A673 (cell line): ENCODE results near the gene SPANXN5. TPM values are rescaled to one million over a fixed set of nuclear protein-coding genes. Genes with fewer than 3 reads are reported as not detected.

Source experiments
- BruUV-seq: library from RNA; stranded (reverse); fragments of 400-500 nt; replicated peaks from 2 replicates; lab custom pipeline; 2021; lab: Mats Ljungman, UMichigan
- CTCF ChIA-PET: fragments of 300-600 bp; sonication (Branson Sonifier 250); formaldehyde crosslinking; loops from one replicate; lab custom pipeline; 2022; ENCODE audit warnings: antibody characterized with exemption; lab: Charles Lee
- POLR2A ChIA-PET: fragments of 300-600 bp; sonication (Branson Sonifier 250); formaldehyde crosslinking; loops from one replicate; lab custom pipeline; 2022; ENCODE audit warnings: antibody characterized with exemption; ENCODE audit not compliant: low non-redundant PET; lab: Charles Lee
- DNase-seq: peaks from one replicate; pipeline ENCODE4 v3.0.0-alpha.2; 2015; ENCODE audit warnings: low spot score
- H3K27ac ChIP-seq: fragments of 200-600 bp; sonication (generic); 2 replicates; pipeline ENCODE4 v1.5.1; 2016; ENCODE audit warnings: mixed run types, low read depth, mild to moderate bottlenecking, mixed read lengths, antibody characterized with exemption, low read length; ENCODE audit not compliant: poor library complexity, severe bottlenecking
- H3K27me3 ChIP-seq: fragments of 200-600 bp; sonication (generic); replicated peaks from 2 replicates; pipeline ENCODE4 v1.6.1; 2017; ENCODE audit warnings: mixed run types, low read depth, mild to moderate bottlenecking, mixed read lengths, antibody characterized with exemption, low read length; ENCODE audit not compliant: insufficient read depth, poor library complexity
- H3K36me3 ChIP-seq: fragments of 200-600 bp; sonication (generic); 2 replicates; pipeline ENCODE4 v1.6.1; 2016; ENCODE audit warnings: mixed run types, mild to moderate bottlenecking, mixed read lengths, antibody characterized with exemption, low read length; ENCODE audit not compliant: insufficient read depth, poor library complexity, severe bottlenecking
- H3K4me1 ChIP-seq: fragments of 200-600 bp; sonication (generic); 2 replicates; pipeline ENCODE4 v1.6.1; 2017; ENCODE audit warnings: mixed run types, mild to moderate bottlenecking, mixed read lengths, antibody characterized with exemption, low read length; ENCODE audit not compliant: insufficient read depth, poor library complexity, severe bottlenecking
- H3K4me3 ChIP-seq: fragments of 200-600 bp; sonication (generic); 2 replicates; pipeline ENCODE4 v1.5.1; 2016; ENCODE audit warnings: low read depth, mixed run types, mild to moderate bottlenecking, mixed read lengths, low read length; ENCODE audit not compliant: poor library complexity, severe bottlenecking
- H3K9me3 ChIP-seq: fragments of 200-600 bp; sonication (generic); 2 replicates; pipeline ENCODE4 v1.6.1; 2016; ENCODE audit warnings: mixed run types, low read depth, mild to moderate bottlenecking, mixed read lengths, antibody characterized with exemption, low read length; ENCODE audit not compliant: poor library complexity, severe bottlenecking
- CTCF ChIP-seq: fragments of 300-800, 200-600 bp; sonication (generic); conservative IDR thresholded peaks from 2 replicates; pipeline ENCODE4 v1.5.1; 2017; ENCODE audit warnings: low read depth, mild to moderate bottlenecking, antibody characterized with exemption, low read length, moderate library complexity, mixed read lengths
- EZH2 ChIP-seq: fragments of 200-600 bp; sonication (generic); IDR thresholded peaks from 2 replicates; pipeline ENCODE4 v1.6.1; 2017; ENCODE audit warnings: borderline replicate concordance, low read depth, mild to moderate bottlenecking, mixed read lengths, antibody characterized with exemption, low read length; ENCODE audit not compliant: poor library complexity, severe bottlenecking
- intact Hi-C: fragments of 100-400 bp; cut with micrococcal nuclease; formaldehyde crosslinking; loops from one replicate; pipeline ENCODE4 v1.10.0; 2022; ENCODE audit not compliant: unreplicated experiment
- total RNA-seq: library from RNA; stranded (reverse); gene quantifications from 2 replicates; pipeline ENCODE4 v1.2.3, GENCODE V29; 2021

SPANXN5 gene
- total RNA-seq, 1 experiment from 2014 or later = not detected

- intact Hi-C loops = no loop called here
- Histone ChIP-seq H3K4me3 (no peak overlapping the region), H3K27ac (no peak overlapping the region), H3K36me3 (no peaks in the 10 kb centered on the region), H3K9me3 (no peaks in the 10 kb centered on the region), H3K4me1 (no peaks in the 10 kb centered on the region), H3K27me3 (peaks cover 16% of the 10 kb centered on the region)
- no peak for TF ChIP-seq EZH2
- no peak for TF ChIP-seq CTCF
- no TSS peak for BruUV-seq
- POLR2A ChIA-PET = no interaction called here
- CTCF ChIA-PET = no interaction called here
- no peak for DNase-seq
Observed at GRCh38 chrX:52824608-52825007, 27.4 kb upstream of the SPANXN5 start.

GRCh38 chrX:52821079-52821760, 24.0 kb upstream of the SPANXN5 start:
- no peak for DNase-seq
- ChIA-PET CTCF (no interaction called here), POLR2A (no interaction called here)
- Histone ChIP-seq H3K27ac (no peak overlapping the region), H3K27me3 (peaks cover 34% of the 10 kb centered on the region), H3K4me1 (no peaks in the 10 kb centered on the region), H3K36me3 (no peaks in the 10 kb centered on the region), H3K9me3 (no peaks in the 10 kb centered on the region), H3K4me3 (no peak overlapping the region)
- no peak for TF ChIP-seq EZH2
- TF ChIP-seq CTCF = no peak
- no TSS peak for BruUV-seq
- intact Hi-C loops = no loop called here

- BruUV-seq = no TSS peak
- Histone ChIP-seq H3K36me3 (no peaks in the 10 kb centered on the region), H3K4me3 (no peak overlapping the region), H3K27me3 (peaks cover 36% of the 10 kb centered on the region), H3K4me1 (no peaks in the 10 kb centered on the region), H3K9me3 (no peaks in the 10 kb centered on the region), H3K27ac (no peak overlapping the region)
- ChIA-PET POLR2A (no interaction called here), CTCF (no interaction called here)
- TF ChIP-seq EZH2 = no peak
- TF ChIP-seq CTCF = no peak
- intact Hi-C loops = no loop called here
- DNase-seq = no peak
Observed at GRCh38 chrX:52819788-52820187, 22.6 kb upstream of the SPANXN5 start.
